LoVo (cell line): ENCODE data around the gene GPR33.
"Not testable (repeated sequence)": the region's sequence is repeated elsewhere in the genome, so short reads cannot be mapped to it uniquely, and the experiment has no call there.

Source experiments
- DNase-seq: peaks from one replicate; pipeline ENCODE4 v3.0.0-alpha.2; 2016; ENCODE audit warnings: low spot score

The GPR33 gene

GRCh38 chr14:31487886-31488285, at the start of gene GPR33:
GPR33 (minus strand) TSS chr14:31488039; CDS start chr14:31483965, 4,074 bp downstream.
- DNase-seq, result no peak

GRCh38 chr14:31536201-31536960, 48.5 kb upstream of the GPR33 start:
- no peak for DNase-seq

GRCh38 chr14:31530136-31530535, 42.3 kb upstream of the GPR33 start:
- DNase-seq, result no peak

GRCh38 chr14:31529053-31529452, 41.2 kb upstream of the GPR33 start:
- DNase-seq, result no peak

- no peak for DNase-seq
These were observed 39.7 kb upstream of the GPR33 start for GRCh38 chr14:31527546-31527945.

- no peak for DNase-seq
These were observed 39.2 kb upstream of the GPR33 start for GRCh38 chr14:31527087-31527486.

- DNase-seq, result no peak
These were observed 23.0 kb upstream of the GPR33 start for GRCh38 chr14:31510855-31511254.

- DNase-seq, result peak; percentile 49
These were observed 22.4 kb upstream of the GPR33 start for GRCh38 chr14:31510222-31510621.

- DNase-seq, result no peak
These were observed 20.3 kb upstream of the GPR33 start for GRCh38 chr14:31508135-31508534.

GRCh38 chr14:31505411-31505810, 17.6 kb upstream of the GPR33 start:
- DNase-seq, result no peak

- DNase-seq, result no peak
These were observed 14.0 kb upstream of the GPR33 start for GRCh38 chr14:31501870-31502269.

- DNase-seq, result peak; percentile 16
These were observed 5.1 kb upstream of the GPR33 start for GRCh38 chr14:31492759-31493498.

- DNase-seq, result no peak
These were observed 1.9 kb upstream of the GPR33 start for GRCh38 chr14:31489691-31490090.

- DNase-seq, result no peak
These were observed 1.1 kb downstream of the GPR33 start for GRCh38 chr14:31486764-31487163.

GRCh38 chr14:31484754-31485153, 3.1 kb downstream of the GPR33 start:
- DNase-seq, result no peak

GRCh38 chr14:31480156-31480555, 7.7 kb downstream of the GPR33 start:
- DNase-seq, result no peak

GRCh38 chr14:31479027-31479426, 8.8 kb downstream of the GPR33 start:
- DNase-seq, result no peak

- DNase-seq, result no peak
These were observed 10.6 kb downstream of the GPR33 start for GRCh38 chr14:31477248-31477647.

- DNase-seq, result no peak
These were observed 11.5 kb downstream of the GPR33 start for GRCh38 chr14:31476131-31476866.

- DNase-seq, result no peak
These were observed 21.3 kb downstream of the GPR33 start for GRCh38 chr14:31466554-31466953.

- DNase-seq, result no peak
These were observed 22.7 kb downstream of the GPR33 start for GRCh38 chr14:31465111-31465510.

GRCh38 chr14:31462450-31462849, 25.4 kb downstream of the GPR33 start:
- not testable (repeated sequence) for DNase-seq

GRCh38 chr14:31461545-31461944, 26.3 kb downstream of the GPR33 start:
- no peak for DNase-seq
